Muscle of leg (tissue), 11 donors: Measurements from ENCODE around the gene ZNF319. TPM values are rescaled to one million over a fixed set of nuclear protein-coding genes. Genes with fewer than 3 reads are reported as not detected.
A peak's percentile ranks its signal among the peaks of the same experiment; 100 is the strongest.

ENCODE experiments used
- DNase-seq: peaks from one replicate; pipeline ENCODE4 v3.0.0; 2013
- H3K27ac ChIP-seq: one replicate; pipeline ENCODE4 v1.5.1; 2013; ENCODE audit warnings: mild to moderate bottlenecking, low read length, control low read depth
- H3K27me3 ChIP-seq: one replicate; pipeline ENCODE4 v1.6.1; 2013; ENCODE audit warnings: low read length; ENCODE audit not compliant: control insufficient read depth, insufficient read depth
- H3K36me3 ChIP-seq: one replicate; pipeline ENCODE4 v1.6.1; 2013; ENCODE audit warnings: low read length; ENCODE audit not compliant: control insufficient read depth, insufficient read depth
- H3K4me1 ChIP-seq: one replicate; pipeline ENCODE4 v1.6.1; 2013; ENCODE audit warnings: low read length; ENCODE audit not compliant: control insufficient read depth, insufficient read depth
- H3K4me3 ChIP-seq: one replicate; pipeline ENCODE4 v1.5.1; 2013; ENCODE audit warnings: low read length, control low read depth
- H3K9me3 ChIP-seq: replicated peaks from 2 replicates; pipeline ENCODE4 v1.6.1; 2013; ENCODE audit warnings: low read depth, low read length; ENCODE audit not compliant: control insufficient read depth
- WGBS: methylation state at CpG from one replicate; pipeline ENCODE4 v1.1.5; 2013; ENCODE audit warnings: missing lambda C conversion rate; ENCODE audit not compliant: insufficient coverage; 5-methylcytosine and 5-hydroxymethylcytosine counted together
- polyA plus RNA-seq, 8 donors: library from polyadenylated mRNA; unstranded; fragments of 120-200 nt; gene quantifications; one replicate each; pipeline versions ENCODE4 v1.2.1 to v1.2.3, GENCODE V29; 2013; ENCODE audit warnings: inconsistent platforms in 1 of 8, low replicate concordance in 1 of 8; ENCODE audit not compliant: insufficient read length in 8 of 8, insufficient read depth in 1 of 8
- total RNA-seq: library from RNA; stranded (reverse); fragments of 120-200 nt; gene quantifications from one replicate; pipeline ENCODE4 v1.2.4, GENCODE V29; 2013

ZNF319 gene
- total and polyA plus RNA-seq, 9 donors, result 2.2 to 8.9 (median 7.6) TPM

- 94% methylated on average over 12 of the region's 16 CpGs for WGBS
- H3K27me3 ChIP-seq, result no peaks in the 10 kb centered on the region
- peaks cover 44% of the 10 kb centered on the region for H3K36me3 ChIP-seq
- no peak overlapping the region for H3K4me3 ChIP-seq
- no peaks in the 10 kb centered on the region for H3K9me3 ChIP-seq
- no peak for DNase-seq
- no peak overlapping the region for H3K27ac ChIP-seq
- peaks cover 24% of the 10 kb centered on the region for H3K4me1 ChIP-seq
Observed at GRCh38 chr16:58037365-58038057, 37.0 kb upstream of the ZNF319 start.

- peaks cover 26% of the 10 kb centered on the region for H3K4me1 ChIP-seq
- no peaks in the 10 kb centered on the region for H3K27me3 ChIP-seq
- no peak for DNase-seq
- no peak overlapping the region for H3K4me3 ChIP-seq
- WGBS, result 86% methylated on average over 6 of the region's 6 CpGs
- H3K27ac ChIP-seq, result no peak overlapping the region
- H3K36me3 ChIP-seq, result peaks cover 38% of the 10 kb centered on the region
- H3K9me3 ChIP-seq, result no peaks in the 10 kb centered on the region
Observed at GRCh38 chr16:58036943-58037342, 36.5 kb upstream of the ZNF319 start.

- Histone ChIP-seq H3K4me3 (no peak overlapping the region), H3K9me3 (no peaks in the 10 kb centered on the region), H3K36me3 (peaks cover 28% of the 10 kb centered on the region), H3K27me3 (no peaks in the 10 kb centered on the region), H3K27ac (no peak overlapping the region), H3K4me1 (peaks cover 36% of the 10 kb centered on the region)
- 55% methylated on average over 14 of the region's 14 CpGs for WGBS
- peak; percentile 58 for DNase-seq
Observed at GRCh38 chr16:58035356-58036170, 35.1 kb upstream of the ZNF319 start.

GRCh38 chr16:58034774-58035173 is 34.3 kb upstream of the ZNF319 start:
- H3K27ac ChIP-seq, result no peak overlapping the region

GRCh38 chr16:58034128-58034685 is 33.7 kb upstream of the ZNF319 start:
- no peaks in the 10 kb centered on the region for H3K9me3 ChIP-seq
- H3K27me3 ChIP-seq, result no peaks in the 10 kb centered on the region
- peaks cover 16% of the 10 kb centered on the region for H3K36me3 ChIP-seq
- DNase-seq, result no peak
- WGBS, result 95% methylated on average over 9 of the region's 14 CpGs
- H3K27ac ChIP-seq, result no peak overlapping the region
- H3K4me1 ChIP-seq, result peaks cover 36% of the 10 kb centered on the region
- no peak overlapping the region for H3K4me3 ChIP-seq

More at GRCh38 chr16:58034774-58035173, 34.3 kb upstream of the ZNF319 start:
- H3K4me1 ChIP-seq, result peaks cover 36% of the 10 kb centered on the region
- H3K27me3 ChIP-seq, result no peaks in the 10 kb centered on the region
- H3K36me3 ChIP-seq, result peaks cover 20% of the 10 kb centered on the region
- H3K9me3 ChIP-seq, result no peaks in the 10 kb centered on the region
- no peak for DNase-seq
- 39% methylated on average over 3 of the region's 11 CpGs for WGBS
- H3K4me3 ChIP-seq, result no peak overlapping the region

GRCh38 chr16:58032710-58033293 is 32.3 kb upstream of the ZNF319 start:
- Histone ChIP-seq H3K9me3 (no peaks in the 10 kb centered on the region), H3K4me1 (peaks cover 50% of the 10 kb centered on the region), H3K4me3 (no peak overlapping the region), H3K27ac (no peak overlapping the region), H3K27me3 (no peaks in the 10 kb centered on the region), H3K36me3 (peaks cover 5% of the 10 kb centered on the region)
- WGBS, result 47% methylated on average over 3 of the region's 15 CpGs
- no peak for DNase-seq

GRCh38 chr16:58031016-58031800 is 30.7 kb upstream of the ZNF319 start:
- Histone ChIP-seq H3K9me3 (no peaks in the 10 kb centered on the region), H3K27me3 (peaks cover 6% of the 10 kb centered on the region), H3K27ac (no peak overlapping the region), H3K4me1 (peaks cover 56% of the 10 kb centered on the region), H3K36me3 (no peaks in the 10 kb centered on the region), H3K4me3 (no peak overlapping the region)
- DNase-seq, result no peak
- 68% methylated on average over 4 of the region's 14 CpGs for WGBS

- Histone ChIP-seq H3K27me3 (peaks cover 6% of the 10 kb centered on the region), H3K4me3 (no peak overlapping the region), H3K4me1 (peaks cover 48% of the 10 kb centered on the region), H3K27ac (no peak overlapping the region), H3K36me3 (no peaks in the 10 kb centered on the region), H3K9me3 (no peaks in the 10 kb centered on the region)
- no peak for DNase-seq
- WGBS, result 88% methylated on average over 10 of the region's 11 CpGs
Observed at GRCh38 chr16:58030136-58030840, 29.8 kb upstream of the ZNF319 start.

- Histone ChIP-seq H3K27me3 (peaks cover 15% of the 10 kb centered on the region), H3K9me3 (no peaks in the 10 kb centered on the region), H3K27ac (no peak overlapping the region), H3K4me3 (no peak overlapping the region), H3K36me3 (no peaks in the 10 kb centered on the region), H3K4me1 (peaks cover 53% of the 10 kb centered on the region)
- 81% methylated on average over 2 of the region's 2 CpGs for WGBS
- no peak for DNase-seq
Observed at GRCh38 chr16:58029410-58029809, 28.9 kb upstream of the ZNF319 start.
